Stimulated activated CD4-positive, alpha-beta T cell treated with anti-CD3 and anti-CD28 coated beads, Interleukin-2, amount 100 ng/mL, for 48 hours (primary cell): ENCODE results near the gene NSG1.

ENCODE experiments used
- DNase-seq, 2 donors: peaks; one replicate each; pipeline ENCODE4 v3.0.0-alpha.2; 2020

Gene NSG1

DNA sequence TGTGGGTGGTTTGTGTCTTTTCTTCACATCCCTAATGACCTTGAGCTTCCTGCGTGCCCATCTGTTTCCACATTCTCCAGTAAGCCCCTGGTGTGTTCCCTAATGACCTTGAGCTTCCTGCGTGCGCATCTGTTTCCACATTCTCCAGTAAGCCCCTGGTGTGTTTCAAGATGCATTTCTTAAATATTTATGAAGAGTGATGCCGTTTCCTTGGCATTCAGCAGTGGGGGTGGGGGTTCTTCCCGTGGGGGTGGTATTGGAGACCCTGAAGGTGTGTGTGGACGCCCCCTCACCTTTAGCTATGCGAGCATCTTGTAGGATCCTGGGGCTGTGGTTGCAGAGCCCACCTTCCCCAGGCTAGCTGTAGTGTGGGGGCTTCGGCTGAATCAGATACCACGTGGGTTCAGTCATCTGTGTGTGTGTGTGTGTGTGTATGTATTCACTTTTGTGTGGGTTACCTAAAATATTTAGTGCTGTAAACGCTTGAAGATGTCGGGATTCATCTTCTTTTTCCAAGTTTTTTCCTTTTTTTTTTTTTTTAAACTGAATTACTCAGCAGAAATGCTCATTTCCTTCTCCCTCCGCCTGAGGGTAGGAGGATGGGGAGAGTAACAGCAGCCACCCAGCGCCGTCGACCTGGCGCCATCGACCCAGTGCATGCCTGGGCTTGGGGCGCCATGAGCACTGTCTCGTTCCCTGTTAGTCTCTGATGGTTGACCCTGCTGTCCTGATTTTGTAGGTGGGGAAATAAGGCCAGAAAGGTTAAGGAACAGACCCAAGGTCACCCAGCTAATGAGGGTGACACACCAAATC, 9.9 kb downstream of the NSG1 start:
- DNase-seq, result no peak

- DNase-seq, result no peak
Observed at GRCh38 chr4:4397441-4397819, 10.5 kb downstream of the NSG1 start.

DNA sequence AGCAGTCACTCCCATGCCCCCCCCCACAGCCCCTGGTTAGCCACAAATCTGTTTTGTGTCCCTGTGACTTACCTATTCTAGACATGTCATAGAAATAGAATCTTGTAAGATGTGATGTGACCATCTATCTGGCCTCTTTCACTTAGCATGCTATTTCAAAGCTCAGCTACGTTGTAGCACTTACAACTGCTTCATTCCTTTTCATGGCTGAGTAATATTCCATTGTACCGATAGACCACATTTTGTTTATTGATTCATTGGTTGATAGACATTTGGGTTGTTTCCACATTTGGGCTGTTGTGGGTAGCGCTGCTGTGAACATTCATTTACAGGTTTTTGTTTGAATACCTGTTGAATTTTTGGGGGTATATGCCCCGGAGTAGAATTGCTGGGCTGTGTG, 11.5 kb downstream of the NSG1 start:
- DNase-seq, result no peak

DNA sequence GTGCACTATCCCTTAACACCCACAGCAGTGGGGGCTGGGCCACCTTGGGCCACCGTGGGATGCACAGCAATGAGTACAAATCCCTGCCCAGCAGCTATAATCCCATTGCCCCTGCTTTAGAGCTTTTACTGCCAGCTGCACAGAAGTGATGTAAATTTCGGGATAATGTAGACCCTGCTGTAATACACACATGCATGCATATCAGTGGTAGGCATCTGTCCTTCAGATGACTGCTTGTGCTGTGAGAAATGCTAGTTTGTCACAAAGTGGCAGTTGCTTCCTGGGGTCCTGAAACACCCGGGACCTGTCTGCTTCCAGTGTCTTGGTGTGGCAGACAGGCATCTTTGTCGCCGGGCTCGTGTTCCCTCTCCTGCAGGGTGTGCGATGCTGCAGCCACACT, 14.1 kb downstream of the NSG1 start:
- DNase-seq, result no peak

DNA sequence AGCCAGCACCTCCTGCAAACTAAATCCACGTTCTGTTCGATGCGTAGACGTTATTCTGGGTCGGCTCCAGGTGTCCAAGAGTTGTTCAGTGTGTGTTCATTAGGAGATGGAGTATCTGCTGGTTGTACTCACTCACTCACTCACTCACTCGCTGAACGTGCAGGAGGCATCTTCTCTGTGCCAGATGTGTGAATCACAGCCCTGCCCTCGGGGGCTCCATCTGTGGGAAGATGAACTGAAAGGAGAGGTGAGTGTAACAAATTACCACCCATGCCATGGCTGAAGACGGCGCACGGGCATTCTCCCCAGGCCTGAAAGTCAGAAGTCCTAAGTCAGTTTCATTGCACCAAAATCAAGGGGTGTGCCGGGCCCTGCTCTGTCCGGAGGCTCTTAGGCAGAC, 16.1 kb downstream of the NSG1 start:
- DNase-seq, result no peak

GRCh38 chr4:4405358-4405962, 18.6 kb downstream of the NSG1 start:
- no peak for DNase-seq

GRCh38 chr4:4406455-4407298, 19.8 kb downstream of the NSG1 start:
- DNase-seq, result no peak

- no peak for DNase-seq
Observed at GRCh38 chr4:4407299-4408131, 20.6 kb downstream of the NSG1 start.

DNA sequence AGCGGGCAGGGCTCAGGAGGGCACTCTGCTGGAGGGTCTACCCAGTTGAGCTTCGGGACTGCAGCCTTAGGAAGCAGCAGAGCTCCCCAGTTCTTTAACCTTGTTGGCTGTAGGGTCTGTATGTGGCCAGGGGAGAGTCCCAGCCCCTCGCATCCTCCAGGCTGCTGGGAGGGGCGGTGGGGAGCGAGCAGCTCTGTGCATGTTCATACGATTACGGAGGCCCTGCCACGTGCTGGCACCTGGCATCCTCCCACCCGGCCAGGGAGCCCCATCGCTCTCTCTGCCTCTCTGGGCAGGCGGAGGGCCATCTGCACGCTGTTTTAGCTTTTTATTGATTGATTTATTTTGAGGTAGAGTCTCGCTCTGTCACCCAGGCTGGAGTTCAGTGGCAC, 21.2 kb downstream of the NSG1 start:
- DNase-seq, result no peak

GRCh38 chr4:4408576-4409335, 21.9 kb downstream of the NSG1 start:
- no peak for DNase-seq

DNA sequence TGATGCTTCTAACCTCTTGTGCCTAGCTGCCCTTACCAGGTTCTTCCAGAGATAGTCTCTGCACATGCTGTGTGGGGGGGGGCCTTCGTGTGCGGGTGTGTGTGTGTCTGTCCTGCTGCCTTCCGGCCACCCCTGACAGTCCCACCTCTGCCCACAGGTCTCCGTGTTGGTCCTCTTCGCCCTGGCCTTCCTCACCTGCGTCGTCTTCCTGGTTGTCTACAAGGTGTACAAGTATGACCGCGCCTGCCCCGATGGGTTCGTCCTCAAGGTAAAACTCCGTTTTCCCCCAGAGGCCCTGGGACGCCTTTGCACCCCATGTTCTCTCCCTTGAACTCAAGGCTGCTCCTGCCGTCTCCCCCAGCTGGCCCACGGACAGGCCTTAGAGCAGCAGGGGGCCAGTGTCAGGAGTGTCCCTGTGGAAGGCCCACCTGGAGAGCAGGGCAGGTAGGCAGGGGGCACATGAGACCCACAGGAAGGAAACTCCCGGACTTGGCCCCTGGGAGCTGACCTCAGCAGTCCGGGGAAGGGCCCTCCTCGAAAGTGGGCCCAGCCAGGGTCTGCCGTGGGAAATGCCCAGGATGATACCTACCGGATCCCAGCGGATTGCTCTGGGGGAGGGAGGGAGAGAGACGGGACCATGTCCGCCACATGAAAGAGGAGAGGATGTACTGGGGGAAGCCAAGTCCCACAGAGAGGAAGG, 22.7 kb downstream of the NSG1 start:
- DNase-seq, result no peak

GRCh38 chr4:4410271-4410670, 23.4 kb downstream of the NSG1 start:
- no peak for DNase-seq

DNA sequence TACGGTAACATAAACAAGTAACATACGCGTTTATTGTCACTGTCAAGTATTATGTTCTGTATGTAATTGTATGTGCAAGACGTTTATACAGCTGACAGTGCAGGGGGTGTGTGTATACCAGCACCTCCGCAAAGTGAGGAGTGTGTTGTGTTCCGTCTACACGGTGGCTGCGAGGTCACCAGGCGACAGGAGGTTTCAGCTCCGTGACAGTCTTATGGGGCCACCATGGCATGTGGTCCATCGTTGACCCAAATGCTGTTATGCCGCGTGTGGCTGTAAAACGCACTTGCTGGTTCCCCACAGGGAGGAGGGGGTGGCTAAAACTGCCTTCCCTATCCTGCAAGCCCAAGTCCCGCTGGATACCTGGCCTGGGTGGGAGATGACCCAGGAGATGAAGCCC, 25.0 kb downstream of the NSG1 start:
- DNase-seq, result no peak

- DNase-seq, result no peak
Observed at GRCh38 chr4:4412641-4413372, 25.9 kb downstream of the NSG1 start.

DNA sequence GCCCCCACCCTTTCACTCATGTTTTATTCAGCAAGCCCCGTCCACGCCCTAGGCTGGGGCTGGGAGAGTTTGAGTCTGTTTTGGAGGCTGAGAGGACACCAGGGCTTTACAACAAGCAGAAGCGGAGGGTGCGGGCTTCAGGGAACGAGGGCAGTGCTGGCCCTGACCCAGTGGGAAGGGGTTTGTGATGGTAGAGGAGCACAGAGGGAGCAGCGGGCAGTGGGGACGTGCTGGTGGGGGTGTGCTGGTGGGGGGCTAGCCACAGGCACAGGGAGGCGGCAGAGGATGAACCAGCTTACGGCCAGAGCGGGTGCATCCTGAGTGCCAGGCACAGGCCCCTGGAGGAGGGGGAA, 26.4 kb downstream of the NSG1 start:
- no peak for DNase-seq

DNA sequence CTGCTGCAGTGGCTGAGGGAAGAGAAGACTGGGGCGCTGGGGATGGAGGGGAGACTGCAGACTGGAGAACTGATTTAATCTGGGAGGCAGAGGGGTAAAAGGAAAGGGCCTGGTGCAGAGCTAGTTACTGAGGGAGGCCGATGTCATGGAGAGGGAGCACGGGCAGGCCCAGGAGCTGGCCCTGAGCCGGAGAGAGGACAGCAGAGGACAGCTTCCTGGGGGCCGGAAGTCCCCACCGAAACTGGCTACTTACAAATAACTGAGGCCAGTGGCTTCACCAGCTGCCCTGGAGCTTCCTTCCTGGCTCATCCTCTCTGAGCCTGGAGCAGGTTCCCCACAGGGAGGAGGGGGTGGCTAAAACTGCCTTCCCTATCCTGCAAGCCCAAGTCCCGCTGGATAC, 26.9 kb downstream of the NSG1 start:
- DNase-seq, result no peak

GRCh38 chr4:4415107-4415805, 28.4 kb downstream of the NSG1 start:
- no peak for DNase-seq

DNA sequence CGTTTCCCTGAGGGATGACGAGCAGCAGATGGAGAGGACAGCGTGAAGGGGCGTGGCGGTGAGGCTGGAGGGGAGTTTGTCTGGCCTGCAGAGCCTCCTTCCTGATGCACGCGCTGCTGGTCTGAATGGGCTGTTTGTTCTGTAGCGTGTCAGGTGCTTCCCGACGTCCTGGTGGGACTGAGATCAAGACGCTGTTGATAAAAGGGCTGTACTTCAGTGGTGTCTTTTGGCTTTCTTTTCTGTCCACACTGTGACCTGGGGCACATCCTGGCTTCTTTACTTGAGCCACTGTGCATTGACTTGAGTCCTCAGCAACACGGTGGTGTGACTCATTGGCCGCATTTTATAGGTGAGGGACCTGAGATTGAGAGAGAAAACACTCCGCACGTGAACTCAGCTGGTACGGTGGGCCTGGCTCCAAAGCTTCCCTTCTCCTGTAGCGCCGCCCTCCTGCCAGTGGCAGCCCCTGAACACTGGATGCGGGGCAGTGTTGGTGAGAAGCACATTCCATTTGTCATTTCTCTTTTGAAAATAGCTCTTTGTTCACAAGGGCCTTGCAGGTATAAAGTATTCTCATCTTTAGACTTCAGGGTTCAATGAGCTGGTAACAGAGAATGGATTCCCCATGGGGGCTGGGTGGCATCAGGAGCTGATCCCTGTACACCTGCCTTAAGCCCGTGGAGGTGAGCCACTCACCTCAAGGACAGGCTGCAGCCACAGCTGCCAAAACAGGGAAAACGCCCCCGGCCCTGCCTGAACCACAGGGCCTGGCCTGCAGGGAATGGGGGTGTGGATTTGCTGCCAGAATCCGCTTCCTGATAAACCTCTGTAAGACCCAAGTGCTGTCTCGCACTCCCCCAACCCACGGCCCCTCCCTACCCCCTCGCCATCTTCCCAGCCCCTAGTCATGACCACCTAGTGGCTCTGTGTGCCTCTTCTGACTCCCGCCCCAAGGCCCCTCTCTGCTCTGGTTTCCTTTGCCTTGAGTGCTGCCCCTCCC, 29.2 kb downstream of the NSG1 start:
- no peak for DNase-seq

- no peak for DNase-seq
Observed at GRCh38 chr4:4416981-4417380, 30.1 kb downstream of the NSG1 start.
